Loucy (cell line): ENCODE measurements around the gene MEIS1.

Experiments
- H2AFZ ChIP-seq: fragments of 200-600 bp; sonication (generic); 2 replicates; pipeline ENCODE4 v1.6.0; 2016; ENCODE audit warnings: antibody characterized with exemption, mild to moderate bottlenecking, low read length, moderate library complexity
- H3F3A ChIP-seq: fragments of 200-600 bp; 2 replicates; pipeline ENCODE4 v1.6.0; 2016; ENCODE audit warnings: antibody characterized with exemption, low read depth, mild to moderate bottlenecking
- H3K27me3 ChIP-seq: fragments of 200-600 bp; sonication (generic); 2 replicates; pipeline ENCODE4 v1.6.1; 2014; ENCODE audit warnings: low read length, mild to moderate bottlenecking; ENCODE audit not compliant: insufficient read depth, poor library complexity, severe bottlenecking
- H3K36me3 ChIP-seq: fragments of 200-600 bp; sonication (generic); 2 replicates; pipeline ENCODE4 v1.6.1; 2016; ENCODE audit warnings: low read length; ENCODE audit not compliant: insufficient read depth
- H3K4me1 ChIP-seq: fragments of 200-600 bp; sonication (generic); 2 replicates; pipeline ENCODE4 v1.5.1; 2014; ENCODE audit warnings: low read length, mild to moderate bottlenecking; ENCODE audit not compliant: insufficient read depth, poor library complexity, severe bottlenecking
- H3K4me2 ChIP-seq: fragments of 200-600 bp; sonication (generic); 2 replicates; pipeline ENCODE4 v1.6.0; 2014; ENCODE audit warnings: antibody characterized with exemption, low read length, low read depth, mild to moderate bottlenecking; ENCODE audit not compliant: poor library complexity, severe bottlenecking
- H3K4me3 ChIP-seq: fragments of 200-600 bp; sonication (generic); 2 replicates; pipeline ENCODE4 v1.5.1; 2014; ENCODE audit warnings: low read length, mild to moderate bottlenecking, mixed read lengths; ENCODE audit not compliant: poor library complexity, severe bottlenecking
- H3K79me2 ChIP-seq: fragments of 200-600 bp; sonication (generic); 2 replicates; pipeline ENCODE4 v1.6.1; 2014; ENCODE audit warnings: low read length; ENCODE audit not compliant: insufficient read depth
- H3K9ac ChIP-seq: fragments of 200-600 bp; sonication (generic); 2 replicates; pipeline ENCODE4 v1.6.0; 2014; ENCODE audit warnings: mild to moderate bottlenecking, low read depth, low read length, moderate library complexity; ENCODE audit not compliant: poor library complexity, severe bottlenecking
- H3K9me2 ChIP-seq: fragments of 200-600 bp; sonication (generic); replicated peaks from 2 replicates; pipeline ENCODE4 v1.6.1; 2016; ENCODE audit warnings: low read depth, low read length, mixed read lengths
- H3K9me3 ChIP-seq: fragments of 200-600 bp; sonication (generic); 2 replicates; pipeline ENCODE4 v1.6.1; 2014; ENCODE audit warnings: mild to moderate bottlenecking, antibody characterized with exemption, low read length, low read depth; ENCODE audit not compliant: insufficient read depth
- H4K20me1 ChIP-seq: fragments of 200-600 bp; sonication (generic); 2 replicates; pipeline ENCODE4 v1.6.0; 2014; ENCODE audit warnings: antibody characterized with exemption, low read length, mild to moderate bottlenecking; ENCODE audit not compliant: insufficient read depth, poor library complexity, severe bottlenecking
- EZH2phosphoT487 ChIP-seq: fragments of 200-600 bp; IDR thresholded peaks from 2 replicates; pipeline ENCODE4 v1.6.1; 2018; ENCODE audit warnings: antibody characterized with exemption, mild to moderate bottlenecking, moderate library complexity, borderline replicate concordance
- TF ChIP-seq, protein P1 (sequence below): fragments of 200-600 bp; sonication (generic); conservative IDR thresholded peaks from 2 replicates; pipeline ENCODE4 v1.5.1; 2014; ENCODE audit warnings: mild to moderate bottlenecking, antibody characterized with exemption, low read length

MEIS1 gene

DNA sequence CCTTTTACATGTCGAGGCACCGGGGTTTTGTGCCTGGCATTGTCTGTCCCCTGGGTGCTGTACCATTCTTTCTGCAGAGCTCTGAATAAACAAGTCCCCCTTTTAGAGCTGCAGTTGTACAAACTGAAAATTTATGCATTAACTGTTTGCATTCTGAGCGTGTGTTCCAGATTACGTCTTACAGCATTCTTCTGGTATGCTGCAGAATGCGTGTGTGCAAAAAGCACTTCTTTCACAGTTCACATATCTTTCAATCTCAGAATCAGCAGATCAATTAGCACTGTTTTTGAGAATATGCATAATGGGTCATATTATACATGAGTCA lies 27.5 kb downstream of the MEIS1 start:
- H3K9me3 ChIP-seq = no peaks in the 10 kb centered on the region
- no peaks in the 10 kb centered on the region for H3F3A ChIP-seq
- no peaks in the 10 kb centered on the region for H3K79me2 ChIP-seq
- H3K9me2 ChIP-seq = no peaks in the 10 kb centered on the region
- no peak overlapping the region for H3K4me3 ChIP-seq
- H3K36me3 ChIP-seq = no peaks in the 10 kb centered on the region
- no peaks in the 10 kb centered on the region for H4K20me1 ChIP-seq
- H3K4me2 ChIP-seq = no peak overlapping the region
- no peaks in the 10 kb centered on the region for H3K27me3 ChIP-seq
- H2AFZ ChIP-seq = no peak overlapping the region
- no peak for TF ChIP-seq EZH2phosphoT487
- TF ChIP-seq, protein P1, sequence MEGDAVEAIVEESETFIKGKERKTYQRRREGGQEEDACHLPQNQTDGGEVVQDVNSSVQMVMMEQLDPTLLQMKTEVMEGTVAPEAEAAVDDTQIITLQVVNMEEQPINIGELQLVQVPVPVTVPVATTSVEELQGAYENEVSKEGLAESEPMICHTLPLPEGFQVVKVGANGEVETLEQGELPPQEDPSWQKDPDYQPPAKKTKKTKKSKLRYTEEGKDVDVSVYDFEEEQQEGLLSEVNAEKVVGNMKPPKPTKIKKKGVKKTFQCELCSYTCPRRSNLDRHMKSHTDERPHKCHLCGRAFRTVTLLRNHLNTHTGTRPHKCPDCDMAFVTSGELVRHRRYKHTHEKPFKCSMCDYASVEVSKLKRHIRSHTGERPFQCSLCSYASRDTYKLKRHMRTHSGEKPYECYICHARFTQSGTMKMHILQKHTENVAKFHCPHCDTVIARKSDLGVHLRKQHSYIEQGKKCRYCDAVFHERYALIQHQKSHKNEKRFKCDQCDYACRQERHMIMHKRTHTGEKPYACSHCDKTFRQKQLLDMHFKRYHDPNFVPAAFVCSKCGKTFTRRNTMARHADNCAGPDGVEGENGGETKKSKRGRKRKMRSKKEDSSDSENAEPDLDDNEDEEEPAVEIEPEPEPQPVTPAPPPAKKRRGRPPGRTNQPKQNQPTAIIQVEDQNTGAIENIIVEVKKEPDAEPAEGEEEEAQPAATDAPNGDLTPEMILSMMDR = no peak
- H3K9ac ChIP-seq = no peak overlapping the region
- H3K4me1 ChIP-seq = no peaks in the 10 kb centered on the region

DNA sequence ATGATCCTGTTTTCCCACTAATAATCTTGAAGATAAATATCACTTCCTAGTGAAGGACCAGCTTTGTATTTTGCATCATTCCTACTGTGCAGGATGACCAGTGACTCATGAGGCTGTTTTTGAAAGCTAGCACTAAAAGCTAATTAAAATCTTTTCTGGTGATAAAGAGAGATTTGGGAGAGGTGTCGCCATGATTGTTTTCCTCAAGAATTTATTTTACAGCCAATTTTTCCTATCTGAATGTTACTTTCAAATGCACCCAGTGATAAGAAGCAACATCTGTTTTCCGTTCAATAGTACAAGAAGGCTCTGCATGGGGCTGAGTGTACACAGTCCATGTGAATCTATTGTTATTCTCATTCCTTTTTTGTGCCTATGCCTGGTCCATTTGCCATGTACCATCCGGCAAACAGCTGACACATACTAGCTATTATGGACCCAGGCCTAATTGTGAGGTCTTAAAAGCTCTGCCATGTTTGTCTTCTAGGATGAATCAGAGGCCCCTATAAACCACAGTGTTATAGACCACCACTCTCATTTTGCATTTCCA lies 28.4 kb downstream of the MEIS1 start:
- H3K4me1 ChIP-seq = no peaks in the 10 kb centered on the region
- no peaks in the 10 kb centered on the region for H3K36me3 ChIP-seq
- H3F3A ChIP-seq = no peaks in the 10 kb centered on the region
- no peaks in the 10 kb centered on the region for H3K79me2 ChIP-seq
- H3K9ac ChIP-seq = no peak overlapping the region
- H3K9me2 ChIP-seq = no peaks in the 10 kb centered on the region
- H2AFZ ChIP-seq = no peak overlapping the region
- H3K4me2 ChIP-seq = no peak overlapping the region
- H3K4me3 ChIP-seq = no peak overlapping the region
- no peaks in the 10 kb centered on the region for H3K9me3 ChIP-seq
- H3K27me3 ChIP-seq = no peaks in the 10 kb centered on the region
- no peaks in the 10 kb centered on the region for H4K20me1 ChIP-seq
- TF ChIP-seq, protein P1 = no peak
- TF ChIP-seq EZH2phosphoT487 = no peak

DNA sequence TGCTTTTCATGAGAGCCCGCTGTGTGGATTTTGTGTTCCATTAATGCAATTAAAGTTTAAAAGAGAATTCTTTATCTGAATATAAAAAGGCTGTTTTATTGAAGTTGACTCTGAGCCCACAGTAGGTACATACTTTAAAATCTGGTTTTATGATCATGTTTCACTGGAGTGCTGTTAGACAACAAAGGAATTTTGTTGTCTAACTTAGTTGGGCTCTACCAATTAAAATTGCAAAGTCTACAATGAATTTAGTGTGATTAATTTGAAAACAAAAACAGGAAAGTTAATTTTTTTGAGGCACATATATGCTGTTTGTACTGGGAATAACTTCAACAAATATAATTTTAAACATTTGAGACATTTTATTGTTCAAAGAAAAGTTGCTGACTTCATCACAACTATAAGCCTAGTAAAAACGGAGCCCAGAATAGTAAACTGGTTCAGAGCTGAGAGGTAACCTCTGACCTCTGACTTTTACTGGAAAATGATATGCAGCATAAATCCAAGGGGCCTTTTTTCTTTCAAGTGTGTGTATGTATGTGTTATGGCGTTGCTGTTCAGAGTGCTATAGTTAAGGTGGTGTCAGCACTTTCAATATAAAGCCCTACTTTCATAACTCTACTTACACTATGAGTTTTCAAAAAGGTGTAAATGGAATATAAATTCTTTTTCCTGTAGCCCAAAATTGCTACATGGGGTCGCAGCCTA lies 30.2 kb downstream of the MEIS1 start:
- no peaks in the 10 kb centered on the region for H3K36me3 ChIP-seq
- H3K9ac ChIP-seq = no peak overlapping the region
- no peaks in the 10 kb centered on the region for H3K27me3 ChIP-seq
- H3K79me2 ChIP-seq = no peaks in the 10 kb centered on the region
- H3K9me2 ChIP-seq = no peaks in the 10 kb centered on the region
- no peak overlapping the region for H3K4me3 ChIP-seq
- H3K9me3 ChIP-seq = no peaks in the 10 kb centered on the region
- TF ChIP-seq, protein P1 = no peak
- no peak for TF ChIP-seq EZH2phosphoT487
- no peak overlapping the region for H2AFZ ChIP-seq
- no peaks in the 10 kb centered on the region for H3K4me1 ChIP-seq
- H3K4me2 ChIP-seq = no peak overlapping the region
- H3F3A ChIP-seq = no peaks in the 10 kb centered on the region
- no peaks in the 10 kb centered on the region for H4K20me1 ChIP-seq
